ENCODE measurements around the gene RWDD1.

DNA sequence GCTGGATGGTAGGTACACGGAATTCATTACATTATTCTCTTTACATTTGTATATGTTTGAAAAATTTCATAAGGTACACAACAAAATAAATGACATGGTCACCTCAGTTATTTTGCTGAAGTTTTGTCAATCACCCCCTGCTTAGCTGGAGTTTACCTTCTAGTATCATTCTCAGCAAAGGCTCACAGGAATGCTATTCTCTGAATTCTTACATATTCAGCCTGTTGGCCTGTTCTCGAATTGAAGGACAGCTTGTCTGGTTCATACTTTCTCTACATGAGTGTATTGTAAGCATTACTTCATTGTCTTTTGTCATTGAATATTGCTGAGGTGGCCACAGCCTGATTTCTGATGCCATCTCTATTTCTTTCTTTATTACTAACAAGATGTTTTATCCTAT is 47.1 kb upstream of the RWDD1 start:
- TF ChIP-seq, protein P1, sequence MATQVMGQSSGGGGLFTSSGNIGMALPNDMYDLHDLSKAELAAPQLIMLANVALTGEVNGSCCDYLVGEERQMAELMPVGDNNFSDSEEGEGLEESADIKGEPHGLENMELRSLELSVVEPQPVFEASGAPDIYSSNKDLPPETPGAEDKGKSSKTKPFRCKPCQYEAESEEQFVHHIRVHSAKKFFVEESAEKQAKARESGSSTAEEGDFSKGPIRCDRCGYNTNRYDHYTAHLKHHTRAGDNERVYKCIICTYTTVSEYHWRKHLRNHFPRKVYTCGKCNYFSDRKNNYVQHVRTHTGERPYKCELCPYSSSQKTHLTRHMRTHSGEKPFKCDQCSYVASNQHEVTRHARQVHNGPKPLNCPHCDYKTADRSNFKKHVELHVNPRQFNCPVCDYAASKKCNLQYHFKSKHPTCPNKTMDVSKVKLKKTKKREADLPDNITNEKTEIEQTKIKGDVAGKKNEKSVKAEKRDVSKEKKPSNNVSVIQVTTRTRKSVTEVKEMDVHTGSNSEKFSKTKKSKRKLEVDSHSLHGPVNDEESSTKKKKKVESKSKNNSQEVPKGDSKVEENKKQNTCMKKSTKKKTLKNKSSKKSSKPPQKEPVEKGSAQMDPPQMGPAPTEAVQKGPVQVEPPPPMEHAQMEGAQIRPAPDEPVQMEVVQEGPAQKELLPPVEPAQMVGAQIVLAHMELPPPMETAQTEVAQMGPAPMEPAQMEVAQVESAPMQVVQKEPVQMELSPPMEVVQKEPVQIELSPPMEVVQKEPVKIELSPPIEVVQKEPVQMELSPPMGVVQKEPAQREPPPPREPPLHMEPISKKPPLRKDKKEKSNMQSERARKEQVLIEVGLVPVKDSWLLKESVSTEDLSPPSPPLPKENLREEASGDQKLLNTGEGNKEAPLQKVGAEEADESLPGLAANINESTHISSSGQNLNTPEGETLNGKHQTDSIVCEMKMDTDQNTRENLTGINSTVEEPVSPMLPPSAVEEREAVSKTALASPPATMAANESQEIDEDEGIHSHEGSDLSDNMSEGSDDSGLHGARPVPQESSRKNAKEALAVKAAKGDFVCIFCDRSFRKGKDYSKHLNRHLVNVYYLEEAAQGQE (IDR thresholded peaks at IDR 0.05; ENCODE audit: low read depth, low read length), result no peak
- TF ChIP-seq NRF1 (IDR thresholded peaks at IDR 0.05; ENCODE audit: low read depth, low read length) (no peak), FOXM1 (IDR thresholded peaks at IDR 0.05; ENCODE audit: low read depth) (no peak), CHD2 (IDR thresholded peaks at IDR 0.05; ENCODE audit: low read length, partially characterized antibody) (no peak), TAF1 (IDR thresholded peaks at IDR 0.05; ENCODE audit: borderline replicate concordance, low read depth, low read length) (no peak), SMC3 (IDR thresholded peaks at IDR 0.05; ENCODE audit: low read depth, low read length) (no peak), MXI1 (IDR thresholded peaks at IDR 0.05; ENCODE audit: low read depth, low read length) (no peak), TCF12 (IDR thresholded peaks at IDR 0.05) (no peak)
- TF ChIP-seq, protein P2, sequence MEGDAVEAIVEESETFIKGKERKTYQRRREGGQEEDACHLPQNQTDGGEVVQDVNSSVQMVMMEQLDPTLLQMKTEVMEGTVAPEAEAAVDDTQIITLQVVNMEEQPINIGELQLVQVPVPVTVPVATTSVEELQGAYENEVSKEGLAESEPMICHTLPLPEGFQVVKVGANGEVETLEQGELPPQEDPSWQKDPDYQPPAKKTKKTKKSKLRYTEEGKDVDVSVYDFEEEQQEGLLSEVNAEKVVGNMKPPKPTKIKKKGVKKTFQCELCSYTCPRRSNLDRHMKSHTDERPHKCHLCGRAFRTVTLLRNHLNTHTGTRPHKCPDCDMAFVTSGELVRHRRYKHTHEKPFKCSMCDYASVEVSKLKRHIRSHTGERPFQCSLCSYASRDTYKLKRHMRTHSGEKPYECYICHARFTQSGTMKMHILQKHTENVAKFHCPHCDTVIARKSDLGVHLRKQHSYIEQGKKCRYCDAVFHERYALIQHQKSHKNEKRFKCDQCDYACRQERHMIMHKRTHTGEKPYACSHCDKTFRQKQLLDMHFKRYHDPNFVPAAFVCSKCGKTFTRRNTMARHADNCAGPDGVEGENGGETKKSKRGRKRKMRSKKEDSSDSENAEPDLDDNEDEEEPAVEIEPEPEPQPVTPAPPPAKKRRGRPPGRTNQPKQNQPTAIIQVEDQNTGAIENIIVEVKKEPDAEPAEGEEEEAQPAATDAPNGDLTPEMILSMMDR (IDR thresholded peaks at IDR 0.05), result no peak
